CD4-positive, alpha-beta T cell (primary cell): Measurements from ENCODE around the gene GJC3. TPM values are rescaled to one million over a fixed set of nuclear protein-coding genes. Genes with fewer than 3 reads are reported as not detected.

Experiments used
- ATAC-seq: fragments of 200-7000 bp; cut with Tn5 transposase; one replicate; pipeline ENCODE4 v1.10.0; 2022; ENCODE audit warnings: mild to moderate bottlenecking; ENCODE audit not compliant: poor library complexity
- CTCF ChIA-PET: fragments of 350-600 bp; sonication (Branson Sonifier 250); formaldehyde crosslinking; loops from one replicate; lab custom pipeline; 2021; ENCODE audit warnings: antibody characterized with exemption, inconsistent platforms; lab: Charles Lee
- POLR2A ChIA-PET: fragments of 350-600 bp; sonication (Branson Sonifier 250); formaldehyde crosslinking; loops from one replicate; lab custom pipeline; 2021; ENCODE audit warnings: antibody characterized with exemption, inconsistent platforms; lab: Charles Lee
- DNase-seq, 14 experiments: peaks; one replicate each; pipeline ENCODE4 v3.0.0-alpha.2; 2013 to 2020; ENCODE audit warnings: mixed read lengths in 2 of 14
- H3K27ac ChIP-seq, 2 donors: one replicate each; pipeline versions ENCODE4 v1.5.1 to v1.7.0; 2013; ENCODE audit warnings: low read length in 2 of 2, low read depth in 1 of 2, mild to moderate bottlenecking in 1 of 2
- H3K27me3 ChIP-seq, 2 experiments: 1 replicate in 1 of 2; 2 replicates in 1 of 2; pipeline versions ENCODE4 v1.6.1 to v1.7.0; 2013; ENCODE audit warnings: low read length in 2 of 2, control low read depth in 1 of 2, mild to moderate bottlenecking in 1 of 2, moderate library complexity in 1 of 2; ENCODE audit not compliant: insufficient read depth in 2 of 2, control insufficient read depth in 1 of 2
- H3K36me3 ChIP-seq: one replicate; pipeline ENCODE4 v1.6.1; 2013; ENCODE audit warnings: low read length, control low read depth; ENCODE audit not compliant: insufficient read depth
- H3K4me1 ChIP-seq: one replicate; pipeline ENCODE4 v1.6.1; 2013; ENCODE audit warnings: low read length, control low read depth; ENCODE audit not compliant: insufficient read depth
- H3K4me3 ChIP-seq: one replicate; pipeline ENCODE4 v1.5.1; 2013; ENCODE audit warnings: mild to moderate bottlenecking, low read length, moderate library complexity
- H3K9me3 ChIP-seq, 2 experiments: 1 replicate in 1 of 2; 2 replicates in 1 of 2; pipeline versions ENCODE4 v1.6.1 to v1.7.0; 2013; ENCODE audit warnings: low read length in 2 of 2, mild to moderate bottlenecking in 2 of 2, control low read depth in 1 of 2, moderate library complexity in 1 of 2; ENCODE audit not compliant: control insufficient read depth in 1 of 2, insufficient read depth in 1 of 2
- H3K27ac Mint-ChIP-seq: one replicate; pipeline ENCODE4 v1.8.0; 2020; ENCODE audit warnings: mixed read lengths
- H3K27me3 Mint-ChIP-seq: one replicate; pipeline ENCODE4 v1.8.0; 2021; ENCODE audit warnings: mixed read lengths
- H3K36me3 Mint-ChIP-seq: one replicate; pipeline ENCODE4 v1.8.0; 2021; ENCODE audit warnings: low read depth, mixed read lengths
- H3K4me1 Mint-ChIP-seq: one replicate; pipeline ENCODE4 v1.8.0; 2021; ENCODE audit warnings: low read depth, mixed read lengths
- H3K4me3 Mint-ChIP-seq: one replicate; pipeline ENCODE4 v1.8.0; 2020; ENCODE audit warnings: mild to moderate bottlenecking, mixed read lengths
- H3K9me3 Mint-ChIP-seq: one replicate; pipeline ENCODE4 v1.8.0; 2020; ENCODE audit warnings: mixed read lengths
- intact Hi-C, 2 experiments: fragments of 100-400 bp; cut with DNase I in 1 of 2; cut with micrococcal nuclease in 1 of 2; formaldehyde crosslinking; loops; one replicate each; pipeline versions ENCODE4 v1.15.1 to v1.9.0; 2023 to 2025; cut with DNase I, micrococcal nuclease
- total RNA-seq, 174 experiments: library from RNA in 2 of 174; stranded (reverse) in 2 of 174; gene quantifications; one replicate each; pipeline ENCODE4 v1.2.3 and lab custom pipeline; 2021 to 2026
- TF ChIP-seq, protein P1 (sequence below): fragments of 200-600 bp; IDR thresholded peaks from one replicate; pipeline ENCODE4 v1.8.0; 2022; ENCODE audit warnings: antibody characterized with exemption, mild to moderate bottlenecking

GJC3 gene
- total RNA-seq, 2 experiments from 2014 or later: 0.25 to 0.36 TPM

DNA sequence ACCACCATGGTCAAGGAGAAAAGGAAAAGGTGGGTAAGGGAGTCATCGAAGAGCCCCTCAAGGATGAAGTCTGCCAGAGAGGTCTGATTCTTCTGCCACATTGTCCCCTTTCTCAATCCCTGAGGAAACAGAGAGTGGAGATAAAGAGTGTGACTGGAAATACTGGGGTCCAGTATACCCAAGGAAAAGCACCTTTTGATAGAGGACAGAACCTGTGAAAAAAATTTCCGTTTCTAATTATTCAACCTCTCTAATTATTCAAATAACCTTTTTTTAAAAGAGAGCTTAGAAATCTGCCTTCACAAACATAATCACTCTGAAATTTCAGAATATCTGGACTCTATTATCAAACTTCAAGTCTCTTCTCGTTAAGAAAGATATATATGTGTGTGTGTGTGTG is 52.5 kb downstream of the GJC3 start, which contains the start of gene OR2AE1:
Gene OR2AE1, minus strand, starts transcription at position 101 of the 400 bp plus-strand sequence. Its CDS starts 0 bp downstream, at position 101.
- Histone ChIP-seq H3K27me3 (no peaks in the 10 kb centered on the region), H3K4me3 (no peak within 1 kb of the TSS), H3K36me3 (no peaks in the 10 kb centered on the region), H3K4me1 (no peaks in the 10 kb centered on the region), H3K27ac (no peak within 1 kb of the TSS), H3K9me3 (no peaks in the 10 kb centered on the region)
- Mint-ChIP-seq H3K9me3 (no peaks in the 10 kb centered on the region), H3K4me1 (no peaks in the 10 kb centered on the region), H3K27ac (no peak within 1 kb of the TSS), H3K36me3 (no peaks in the 10 kb centered on the region), H3K4me3 (no peak within 1 kb of the TSS), H3K27me3 (no peaks in the 10 kb centered on the region)
- POLR2A ChIA-PET: no interaction called here
- DNase-seq (no peak), ATAC-seq (no peak)
- intact Hi-C loops: no loop called here
- CTCF ChIA-PET: no interaction called here
- TF ChIP-seq, protein P1, sequence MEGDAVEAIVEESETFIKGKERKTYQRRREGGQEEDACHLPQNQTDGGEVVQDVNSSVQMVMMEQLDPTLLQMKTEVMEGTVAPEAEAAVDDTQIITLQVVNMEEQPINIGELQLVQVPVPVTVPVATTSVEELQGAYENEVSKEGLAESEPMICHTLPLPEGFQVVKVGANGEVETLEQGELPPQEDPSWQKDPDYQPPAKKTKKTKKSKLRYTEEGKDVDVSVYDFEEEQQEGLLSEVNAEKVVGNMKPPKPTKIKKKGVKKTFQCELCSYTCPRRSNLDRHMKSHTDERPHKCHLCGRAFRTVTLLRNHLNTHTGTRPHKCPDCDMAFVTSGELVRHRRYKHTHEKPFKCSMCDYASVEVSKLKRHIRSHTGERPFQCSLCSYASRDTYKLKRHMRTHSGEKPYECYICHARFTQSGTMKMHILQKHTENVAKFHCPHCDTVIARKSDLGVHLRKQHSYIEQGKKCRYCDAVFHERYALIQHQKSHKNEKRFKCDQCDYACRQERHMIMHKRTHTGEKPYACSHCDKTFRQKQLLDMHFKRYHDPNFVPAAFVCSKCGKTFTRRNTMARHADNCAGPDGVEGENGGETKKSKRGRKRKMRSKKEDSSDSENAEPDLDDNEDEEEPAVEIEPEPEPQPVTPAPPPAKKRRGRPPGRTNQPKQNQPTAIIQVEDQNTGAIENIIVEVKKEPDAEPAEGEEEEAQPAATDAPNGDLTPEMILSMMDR: no peak

DNA sequence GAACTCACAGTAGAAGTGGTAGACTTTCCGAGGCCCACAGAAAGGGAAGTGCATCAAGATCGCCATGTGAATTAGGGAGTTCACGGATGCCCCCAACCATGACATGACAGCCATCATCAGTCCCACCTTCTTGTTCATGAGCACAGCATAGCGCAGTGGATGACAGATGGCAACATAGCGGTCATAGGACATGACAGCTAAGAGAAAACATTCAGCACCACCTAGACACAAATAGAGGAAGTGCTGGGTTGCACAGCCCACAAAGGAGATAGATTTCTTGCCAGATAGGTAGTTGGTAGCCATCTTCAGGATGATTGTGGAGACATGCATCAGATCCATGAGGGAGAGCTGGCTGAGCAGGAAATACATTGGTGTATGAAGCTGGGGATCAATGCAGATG is 52.9 kb downstream of the GJC3 start:
- intact Hi-C loops: no loop called here

More for the DNA sequence above, 52.9 kb downstream of the GJC3 start:
- ATAC-seq (no peak), DNase-seq (no peak)
- no peaks in the 10 kb centered on the region for H3K9me3 Mint-ChIP-seq
- H3K4me3 Mint-ChIP-seq: no peak overlapping the region
- no peaks in the 10 kb centered on the region for H3K36me3 Mint-ChIP-seq
- CTCF ChIA-PET: no interaction called here
- Histone ChIP-seq H3K9me3 (no peaks in the 10 kb centered on the region), H3K36me3 (no peaks in the 10 kb centered on the region), H3K27ac (no peak overlapping the region), H3K4me1 (no peaks in the 10 kb centered on the region), H3K27me3 (no peaks in the 10 kb centered on the region), H3K4me3 (no peak overlapping the region)
- no peaks in the 10 kb centered on the region for H3K4me1 Mint-ChIP-seq
- no peaks in the 10 kb centered on the region for H3K27me3 Mint-ChIP-seq
- TF ChIP-seq, protein P1: no peak
- POLR2A ChIA-PET: no interaction called here
- H3K27ac Mint-ChIP-seq: no peak overlapping the region

Other genes with a start within 250 kb of the GJC3 start
- not detected for gene CYP3A5, start 249.6 kb downstream of the GJC3 start, total RNA-seq
- not detected for gene CYP3A7, start 194.4 kb downstream of the GJC3 start, total RNA-seq
- not detected for gene CYP3A4, start 145.4 kb downstream of the GJC3 start, total RNA-seq
- not detected for gene CYP3A43, start 101.6 kb downstream of the GJC3 start, total RNA-seq
- not detected for gene OR2AE1, start 52.6 kb downstream of the GJC3 start, total RNA-seq
- gene TRIM4, start 10.1 kb downstream of the GJC3 start, total RNA-seq: 10 to 100 TPM; 22.8 to 23.1 TPM
- not detected for gene AZGP1, start 46.4 kb upstream of the GJC3 start, total RNA-seq
- gene ZKSCAN1, start 86.0 kb upstream of the GJC3 start, total RNA-seq: 10 to 100 TPM; 42.3 to 45.0 TPM
- gene ZSCAN21, start 120.2 kb upstream of the GJC3 start, total RNA-seq: 1 to 10 TPM; 2.0 to 2.7 TPM
- 10 to 100 TPM; 38.3 to 40.3 TPM for gene ZNF3, start 152.1 kb upstream of the GJC3 start, total RNA-seq
- 10 to 100 TPM; 79.0 to 83.9 TPM for gene COPS6, start 159.3 kb upstream of the GJC3 start, total RNA-seq
- 10 to 100 TPM; 54.5 to 56.0 TPM for gene MCM7, start 171.8 kb upstream of the GJC3 start, total RNA-seq
- 1 to 10 TPM; 2.8 to 4.0 TPM for gene AP4M1, start 172.0 kb upstream of the GJC3 start, total RNA-seq
- 10 to 100 TPM; 34.8 to 37.4 TPM for gene TAF6, start 189.7 kb upstream of the GJC3 start, total RNA-seq
- 10 to 100 TPM; 22.5 to 25.6 TPM for gene CNPY4, start 190.0 kb upstream of the GJC3 start, total RNA-seq
- gene MBLAC1, start 197.3 kb upstream of the GJC3 start, total RNA-seq: 1 to 10 TPM; 3.7 to 4.4 TPM
- gene LAMTOR4, start 219.3 kb upstream of the GJC3 start, total RNA-seq: 100 to 1,000 TPM; 107 to 125 TPM
- 10 to 100 TPM; 37.9 to 42.6 TPM for gene TRAPPC14, start 229.1 kb upstream of the GJC3 start, total RNA-seq
- gene GAL3ST4, start 239.0 kb upstream of the GJC3 start, total RNA-seq: 10 to 100 TPM; 12.7 to 13.2 TPM
- gene GPC2, start 247.8 kb upstream of the GJC3 start, total RNA-seq: 10 to 100 TPM; 16.4 to 18.7 TPM
- gene STAG3, start 248.3 kb upstream of the GJC3 start, total RNA-seq: 1 to 10 TPM; 4.0 to 5.5 TPM